Dendritic cell treated with granulocyte-macrophage colony-stimulating factor and Interleukin-4, amounts not matched to agents 40 ng/mL and 50 ng/mL, for 4 days (primary cell): Measurements from ENCODE around the gene CYB5A.
"Not testable (repeated sequence)": the region's sequence is repeated elsewhere in the genome, so short reads cannot be mapped to it uniquely, and the experiment has no call there.

Experiments used
- H3K27ac Mint-ChIP-seq: one replicate; pipeline ENCODE4 v1.8.0; 2022; ENCODE audit warnings: mild to moderate bottlenecking, mixed read lengths
- H3K27me3 Mint-ChIP-seq: one replicate; pipeline ENCODE4 v1.8.0; 2022; ENCODE audit warnings: mild to moderate bottlenecking, mixed read lengths
- H3K36me3 Mint-ChIP-seq: one replicate; pipeline ENCODE4 v1.8.0; 2022; ENCODE audit warnings: low read depth, mixed read lengths
- H3K4me1 Mint-ChIP-seq: one replicate; pipeline ENCODE4 v1.8.0; 2022; ENCODE audit warnings: low read depth, mixed read lengths
- H3K4me3 Mint-ChIP-seq: one replicate; pipeline ENCODE4 v1.8.0; 2022; ENCODE audit warnings: mild to moderate bottlenecking, moderate library complexity, mixed read lengths
- H3K9me3 Mint-ChIP-seq: one replicate; pipeline ENCODE4 v1.8.0; 2022; ENCODE audit warnings: mixed read lengths
- intact Hi-C: fragments of 100-400 bp; cut with micrococcal nuclease; formaldehyde crosslinking; loops from one replicate; pipeline ENCODE4 v1.15.0; 2022

CYB5A gene

GRCh38 chr18:74315464-74316256 lies 23.9 kb upstream of the CYB5A start, which contains the start of gene C18orf63:
Gene C18orf63 (plus strand): TSS chr18:74315839. CDS start chr18:74317866, 2,027 bp downstream.
- Mint-ChIP-seq H3K27me3 (no peaks in the 10 kb centered on the region), H3K4me3 (no peak within 1 kb of the TSS), H3K4me1 (no peaks in the 10 kb centered on the region), H3K27ac (no peak within 1 kb of the TSS), H3K36me3 (no peaks in the 10 kb centered on the region), H3K9me3 (peaks cover 15% of the 10 kb centered on the region)
- intact Hi-C loops, result no loop called here

GRCh38 chr18:74314759-74315463 lies 23.1 kb upstream of the CYB5A start:
- Mint-ChIP-seq H3K9me3 (peaks cover 10% of the 10 kb centered on the region), H3K27me3 (peaks cover 3% of the 10 kb centered on the region), H3K4me3 (no peak overlapping the region), H3K27ac (no peak overlapping the region), H3K36me3 (no peaks in the 10 kb centered on the region), H3K4me1 (peaks cover 6% of the 10 kb centered on the region)
- intact Hi-C loops, result no loop called here

DNA sequence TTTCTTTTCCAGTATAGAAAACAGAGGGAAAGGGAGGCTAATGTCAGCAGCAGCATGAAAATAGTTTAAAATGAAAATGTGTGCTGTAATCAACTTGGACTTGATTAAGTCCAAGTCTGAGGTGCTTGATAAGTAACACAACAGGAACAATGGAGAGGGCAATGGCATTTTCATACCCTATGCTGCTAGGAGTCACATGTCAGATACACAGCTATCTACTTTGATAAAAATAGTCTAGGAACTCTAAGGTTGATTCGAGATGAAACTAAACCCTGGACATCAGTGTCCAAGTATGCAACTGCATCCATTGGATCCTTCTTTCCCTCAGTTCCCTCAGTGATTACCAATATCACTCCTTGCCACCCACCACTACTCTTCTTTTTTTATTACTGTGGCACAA lies 19.2 kb upstream of the CYB5A start:
- Mint-ChIP-seq H3K27ac (no peak overlapping the region), H3K27me3 (peaks cover 8% of the 10 kb centered on the region), H3K4me3 (no peak overlapping the region), H3K9me3 (peaks cover 7% of the 10 kb centered on the region), H3K4me1 (peaks cover 6% of the 10 kb centered on the region), H3K36me3 (no peaks in the 10 kb centered on the region)
- intact Hi-C loops, result no loop called here

DNA sequence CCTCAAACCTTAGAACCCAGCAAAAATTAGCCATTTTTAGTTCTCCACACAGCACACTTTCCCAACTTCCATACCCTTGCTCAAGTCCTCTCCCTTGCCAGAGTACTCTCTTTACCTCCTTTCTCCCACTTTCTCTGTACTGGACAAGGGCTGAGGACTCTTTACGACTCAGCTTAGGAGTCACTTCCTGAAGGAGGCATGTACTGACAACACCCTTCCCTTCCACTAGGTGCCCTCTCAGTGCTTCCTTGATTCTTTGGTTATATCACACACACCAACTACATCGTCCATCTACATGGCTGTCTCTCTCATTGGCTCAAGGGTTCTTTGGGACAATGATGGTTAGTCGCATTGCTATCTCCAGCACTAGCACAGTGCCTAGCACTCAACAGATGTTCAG lies 18.6 kb upstream of the CYB5A start:
- H3K4me1 Mint-ChIP-seq, result peaks cover 6% of the 10 kb centered on the region
- intact Hi-C loops, result no loop called here

GRCh38 chr18:74303936-74304335 lies 12.2 kb upstream of the CYB5A start:
- Mint-ChIP-seq H3K27ac (no peak overlapping the region), H3K4me1 (no peaks in the 10 kb centered on the region), H3K9me3 (no peaks in the 10 kb centered on the region), H3K27me3 (peaks cover 8% of the 10 kb centered on the region), H3K36me3 (no peaks in the 10 kb centered on the region), H3K4me3 (no peak overlapping the region)
- intact Hi-C loops, result no loop called here

More for the DNA sequence above, 18.6 kb upstream of the CYB5A start:
- no peaks in the 10 kb centered on the region for H3K36me3 Mint-ChIP-seq
- peaks cover 1% of the 10 kb centered on the region for H3K9me3 Mint-ChIP-seq
- peaks cover 9% of the 10 kb centered on the region for H3K27me3 Mint-ChIP-seq
- H3K27ac Mint-ChIP-seq, result no peak overlapping the region
- H3K4me3 Mint-ChIP-seq, result no peak overlapping the region

DNA sequence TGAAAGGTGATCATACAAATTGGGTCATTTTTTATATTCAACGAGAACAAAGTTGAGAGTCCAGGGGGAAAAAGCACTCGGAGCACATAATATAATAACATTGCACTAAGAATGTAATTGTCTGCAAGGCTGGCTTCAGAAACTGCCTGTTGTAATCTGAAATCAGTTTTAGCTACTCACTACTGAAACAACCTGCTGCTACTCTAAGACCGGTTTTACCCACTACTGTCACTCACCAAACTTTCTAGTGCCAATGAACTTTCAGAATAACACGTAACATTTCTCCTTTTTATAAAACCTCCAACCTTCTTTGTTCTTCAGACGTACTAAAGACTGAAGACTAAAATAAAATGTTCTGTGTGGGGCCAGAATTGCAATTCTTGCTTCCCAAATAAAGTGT lies 11.5 kb upstream of the CYB5A start:
- Mint-ChIP-seq H3K4me3 (no peak overlapping the region), H3K27ac (no peak overlapping the region), H3K27me3 (peaks cover 8% of the 10 kb centered on the region), H3K36me3 (no peaks in the 10 kb centered on the region), H3K9me3 (no peaks in the 10 kb centered on the region), H3K4me1 (no peaks in the 10 kb centered on the region)
- intact Hi-C loops, result no loop called here

GRCh38 chr18:74299746-74300145 lies 8.0 kb upstream of the CYB5A start:
- H3K27me3 Mint-ChIP-seq, result peaks cover 1% of the 10 kb centered on the region
- no peak overlapping the region for H3K4me3 Mint-ChIP-seq
- H3K9me3 Mint-ChIP-seq, result no peaks in the 10 kb centered on the region
- no peaks in the 10 kb centered on the region for H3K4me1 Mint-ChIP-seq
- no peaks in the 10 kb centered on the region for H3K36me3 Mint-ChIP-seq
- H3K27ac Mint-ChIP-seq, result no peak overlapping the region
- intact Hi-C loops, result no loop called here

DNA sequence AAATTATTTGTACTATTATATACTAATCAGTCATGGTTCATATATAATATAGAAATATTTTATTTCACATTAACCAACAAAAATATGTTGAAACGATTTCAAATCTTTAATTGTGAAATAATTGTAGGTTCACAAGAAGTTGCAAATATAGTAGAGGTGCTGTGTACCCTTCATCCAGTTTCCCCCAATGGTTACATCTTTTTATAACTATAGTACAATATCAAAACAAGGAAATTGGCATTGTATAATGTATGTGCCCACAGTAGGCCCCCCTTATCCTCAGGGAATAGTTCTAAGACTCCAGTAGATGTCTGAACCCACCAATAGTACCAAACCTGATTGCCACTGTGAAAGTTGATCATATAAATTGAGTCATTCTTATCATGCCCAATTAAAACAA lies 7.4 kb upstream of the CYB5A start:
- peaks cover 1% of the 10 kb centered on the region for H3K27me3 Mint-ChIP-seq
- H3K4me1 Mint-ChIP-seq, result no peaks in the 10 kb centered on the region
- no peak overlapping the region for H3K27ac Mint-ChIP-seq
- intact Hi-C loops, result no loop called here
- H3K9me3 Mint-ChIP-seq, result no peaks in the 10 kb centered on the region
- H3K36me3 Mint-ChIP-seq, result no peaks in the 10 kb centered on the region
- H3K4me3 Mint-ChIP-seq, result no peak overlapping the region

DNA sequence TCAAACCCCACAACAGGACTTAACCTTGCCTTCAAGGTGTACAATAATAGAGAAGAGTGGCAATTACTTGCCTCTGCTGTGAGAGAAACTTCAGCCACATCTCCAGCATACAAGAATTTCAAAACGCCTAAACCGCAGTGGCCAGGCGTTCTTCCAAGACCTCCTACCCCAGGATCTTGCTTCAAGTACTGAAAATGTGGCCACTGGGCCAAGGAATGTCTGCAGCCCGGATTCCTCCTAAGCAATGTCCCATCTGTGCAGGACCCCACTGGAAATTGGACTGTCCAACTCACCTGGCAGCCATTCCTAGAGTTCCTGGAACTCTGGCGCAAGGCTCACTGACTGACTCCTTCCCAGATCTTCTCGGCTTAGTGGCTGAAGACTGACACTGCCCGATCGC lies 2.8 kb upstream of the CYB5A start:
- Mint-ChIP-seq H3K36me3 (peaks cover 10% of the 10 kb centered on the region), H3K4me3 (no peak overlapping the region), H3K9me3 (no peaks in the 10 kb centered on the region), H3K4me1 (peaks cover 7% of the 10 kb centered on the region), H3K27ac (no peak overlapping the region), H3K27me3 (peaks cover 5% of the 10 kb centered on the region)
- intact Hi-C loops, result no loop called here

- peaks cover 22% of the 10 kb centered on the region for H3K4me1 Mint-ChIP-seq
- H3K9me3 Mint-ChIP-seq, H3K27me3 Mint-ChIP-seq, H3K4me3 Mint-ChIP-seq, H3K27ac Mint-ChIP-seq, H3K36me3 Mint-ChIP-seq: not testable (repeated sequence)
- intact Hi-C loops, result loop anchor here (2.0 kb wide), 1 partner anchor 144 kb away; the partner anchor contains the start of gene TIMM21
These were observed 1.2 kb upstream of the CYB5A start for GRCh38 chr18:74292982-74293381.

GRCh38 chr18:74292541-74292858 lies 737 bp upstream of the CYB5A start:
- peak overlapping the region; percentile 98 for H3K4me3 Mint-ChIP-seq
- peaks cover 5% of the 10 kb centered on the region for H3K27me3 Mint-ChIP-seq
- intact Hi-C loops, result loop anchor here (2.0 kb wide), 1 partner anchor 144 kb away; the partner anchor contains the start of gene TIMM21
- peaks cover 23% of the 10 kb centered on the region for H3K4me1 Mint-ChIP-seq
- H3K9me3 Mint-ChIP-seq, result no peaks in the 10 kb centered on the region
- H3K36me3 Mint-ChIP-seq, result peaks cover 10% of the 10 kb centered on the region
- peak overlapping the region; percentile 87 for H3K27ac Mint-ChIP-seq

DNA sequence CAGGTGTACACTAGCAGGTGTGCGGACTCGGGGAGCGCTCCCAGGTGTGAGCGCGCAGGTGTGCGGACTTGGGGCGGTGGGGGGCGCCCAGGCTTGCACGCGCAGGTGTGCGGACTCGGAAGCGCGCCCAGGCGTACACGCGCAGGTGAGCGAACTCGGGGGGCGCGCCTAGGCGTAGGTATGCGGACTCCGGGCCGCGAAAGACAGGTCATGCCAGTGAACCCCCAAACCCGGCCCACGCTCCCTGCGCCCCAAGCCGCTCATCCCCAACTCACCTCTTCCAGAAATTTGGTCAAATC lies 342 bp downstream of the CYB5A start:
- peaks cover 10% of the 10 kb centered on the region for H3K36me3 Mint-ChIP-seq
- H3K27me3 Mint-ChIP-seq, result peaks cover 5% of the 10 kb centered on the region
- peak overlapping the region; percentile 87 for H3K27ac Mint-ChIP-seq
- H3K9me3 Mint-ChIP-seq, result no peaks in the 10 kb centered on the region
- H3K4me3 Mint-ChIP-seq, result peak overlapping the region; percentile 98
- intact Hi-C loops, result no loop called here
- peaks cover 23% of the 10 kb centered on the region for H3K4me1 Mint-ChIP-seq

- peaks cover 5% of the 10 kb centered on the region for H3K27me3 Mint-ChIP-seq
- peaks cover 10% of the 10 kb centered on the region for H3K36me3 Mint-ChIP-seq
- peak overlapping the region; percentile 98 for H3K4me3 Mint-ChIP-seq
- H3K9me3 Mint-ChIP-seq, result no peaks in the 10 kb centered on the region
- intact Hi-C loops, result no loop called here
- H3K27ac Mint-ChIP-seq, result peak overlapping the region; percentile 87
- peaks cover 23% of the 10 kb centered on the region for H3K4me1 Mint-ChIP-seq
These were observed 830 bp downstream of the CYB5A start for GRCh38 chr18:74290794-74291471.

DNA sequence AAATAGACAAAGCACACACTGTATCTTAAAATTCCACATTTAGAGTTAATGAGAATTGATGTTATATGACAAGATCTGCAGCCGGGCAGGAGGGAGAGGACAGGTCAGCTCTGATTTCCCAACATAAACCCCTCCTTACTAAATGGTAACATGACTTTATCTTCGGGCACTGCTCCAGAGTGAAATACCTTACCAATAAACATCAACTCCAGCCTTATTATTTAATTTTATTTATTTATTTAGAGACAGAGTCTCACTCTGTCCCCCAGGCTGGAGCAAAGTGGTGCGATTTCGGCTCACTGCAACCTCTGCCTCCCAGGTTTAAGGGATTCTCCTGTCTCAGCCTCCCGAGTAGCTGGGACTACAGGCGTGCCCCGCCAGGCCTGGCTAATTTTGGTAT lies 1.7 kb downstream of the CYB5A start:
- Mint-ChIP-seq H3K36me3 (peaks cover 10% of the 10 kb centered on the region), H3K9me3 (no peaks in the 10 kb centered on the region), H3K4me1 (peaks cover 29% of the 10 kb centered on the region), H3K4me3 (no peak overlapping the region), H3K27ac (no peak overlapping the region), H3K27me3 (peaks cover 5% of the 10 kb centered on the region)
- intact Hi-C loops, result no loop called here
